Trophoblast cell (in vitro differentiated cells and primary cell): ENCODE results near the gene CRISPLD2.

ENCODE experiments used
- DNase-seq, 2 donors: peaks; one replicate each; pipeline ENCODE4 v3.0.0-alpha.2; 2016
- H2AFZ ChIP-seq: 2 replicates; pipeline ENCODE4 v1.6.1; 2013; ENCODE audit warnings: low read length, moderate library complexity, mild to moderate bottlenecking; ENCODE audit not compliant: insufficient read depth, poor library complexity
- H2AK5ac ChIP-seq: 2 replicates; pipeline ENCODE4 v1.6.1; 2013; ENCODE audit warnings: mild to moderate bottlenecking, low read length
- H2BK120ac ChIP-seq: 2 replicates; pipeline ENCODE4 v1.6.1; 2013; ENCODE audit warnings: low read length, mild to moderate bottlenecking, moderate library complexity; ENCODE audit not compliant: insufficient read depth, poor library complexity
- H2BK12ac ChIP-seq: 2 replicates; pipeline ENCODE4 v1.6.1; 2013; ENCODE audit warnings: mild to moderate bottlenecking, low read length, moderate library complexity
- H2BK5ac ChIP-seq: 2 replicates; pipeline ENCODE4 v1.6.1; 2013; ENCODE audit warnings: low read length, low read depth, moderate library complexity, mild to moderate bottlenecking; ENCODE audit not compliant: poor library complexity
- H3K14ac ChIP-seq: 2 replicates; pipeline ENCODE4 v1.6.1; 2013; ENCODE audit warnings: mild to moderate bottlenecking, low read length
- H3K18ac ChIP-seq: 2 replicates; pipeline ENCODE4 v1.6.1; 2013; ENCODE audit warnings: mild to moderate bottlenecking, low read length
- H3K23ac ChIP-seq: 2 replicates; pipeline ENCODE4 v1.6.1; 2013; ENCODE audit warnings: low read length
- H3K27ac ChIP-seq: 2 replicates; pipeline ENCODE4 v1.5.1; 2013; ENCODE audit warnings: low read depth, mild to moderate bottlenecking, inconsistent platforms, low read length, moderate library complexity
- H3K27me3 ChIP-seq: 2 replicates; pipeline ENCODE4 v1.6.1; 2013; ENCODE audit warnings: inconsistent platforms, mild to moderate bottlenecking, low read length, moderate library complexity; ENCODE audit not compliant: insufficient read depth
- H3K36me3 ChIP-seq, 2 experiments: 1 replicate in 1 of 2; 2 replicates in 1 of 2; pipeline ENCODE4 v1.6.1; 2013; ENCODE audit warnings: low read length in 2 of 2, mild to moderate bottlenecking in 2 of 2, moderate library complexity in 1 of 2; ENCODE audit not compliant: insufficient read depth in 2 of 2, control insufficient read depth in 1 of 2
- H3K4ac ChIP-seq: 2 replicates; pipeline ENCODE4 v1.6.1; 2013; ENCODE audit warnings: low read depth, mild to moderate bottlenecking, low read length, moderate library complexity
- H3K4me1 ChIP-seq, 2 experiments: 1 replicate in 1 of 2; 2 replicates in 1 of 2; pipeline ENCODE4 v1.6.1; 2013; ENCODE audit warnings: low read length in 2 of 2, mild to moderate bottlenecking in 2 of 2, moderate library complexity in 1 of 2; ENCODE audit not compliant: insufficient read depth in 2 of 2, control insufficient read depth in 1 of 2
- H3K4me2 ChIP-seq: 2 replicates; pipeline ENCODE4 v1.6.1; 2013; ENCODE audit warnings: inconsistent platforms, mild to moderate bottlenecking, low read length, moderate library complexity
- H3K4me3 ChIP-seq: 2 replicates; pipeline ENCODE4 v1.5.1; 2013; ENCODE audit warnings: mild to moderate bottlenecking, low read depth, low read length, inconsistent platforms
- H3K79me1 ChIP-seq: one replicate; pipeline ENCODE4 v1.6.1; 2013; ENCODE audit warnings: low read length
- H3K79me2 ChIP-seq: 2 replicates; pipeline ENCODE4 v1.6.1; 2013; ENCODE audit warnings: low read length, mild to moderate bottlenecking; ENCODE audit not compliant: control insufficient read depth, insufficient read depth, poor library complexity
- H3K9ac ChIP-seq: 2 replicates; pipeline ENCODE4 v1.6.1; 2013; ENCODE audit warnings: mild to moderate bottlenecking, low read length
- H3K9me3 ChIP-seq: 2 replicates; pipeline ENCODE4 v1.6.1; 2013; ENCODE audit warnings: low read depth, mild to moderate bottlenecking, control low read depth, inconsistent platforms, low read length; ENCODE audit not compliant: insufficient read depth
- H4K12ac ChIP-seq: 2 replicates; pipeline ENCODE4 v1.6.1; 2013; ENCODE audit warnings: low read depth, mild to moderate bottlenecking, low read length, moderate library complexity
- H4K8ac ChIP-seq: 2 replicates; pipeline ENCODE4 v1.6.1; 2013; ENCODE audit warnings: low read depth, mild to moderate bottlenecking, low read length, moderate library complexity
- H4K91ac ChIP-seq: one replicate; pipeline ENCODE4 v1.6.1; 2013; ENCODE audit warnings: low read depth, mild to moderate bottlenecking, low read length, moderate library complexity
- WGBS: extraction: QIAGEN DNeasy Blood & Tissue Kit; methylation state at CpG from one replicate; pipeline ENCODE4 v1.1.7; 2013; ENCODE audit warnings: missing lambda C conversion rate; ENCODE audit not compliant: insufficient read length, insufficient coverage; ENCODE audit errors: extremely low coverage; 5-methylcytosine and 5-hydroxymethylcytosine counted together

The CRISPLD2 gene

DNA sequence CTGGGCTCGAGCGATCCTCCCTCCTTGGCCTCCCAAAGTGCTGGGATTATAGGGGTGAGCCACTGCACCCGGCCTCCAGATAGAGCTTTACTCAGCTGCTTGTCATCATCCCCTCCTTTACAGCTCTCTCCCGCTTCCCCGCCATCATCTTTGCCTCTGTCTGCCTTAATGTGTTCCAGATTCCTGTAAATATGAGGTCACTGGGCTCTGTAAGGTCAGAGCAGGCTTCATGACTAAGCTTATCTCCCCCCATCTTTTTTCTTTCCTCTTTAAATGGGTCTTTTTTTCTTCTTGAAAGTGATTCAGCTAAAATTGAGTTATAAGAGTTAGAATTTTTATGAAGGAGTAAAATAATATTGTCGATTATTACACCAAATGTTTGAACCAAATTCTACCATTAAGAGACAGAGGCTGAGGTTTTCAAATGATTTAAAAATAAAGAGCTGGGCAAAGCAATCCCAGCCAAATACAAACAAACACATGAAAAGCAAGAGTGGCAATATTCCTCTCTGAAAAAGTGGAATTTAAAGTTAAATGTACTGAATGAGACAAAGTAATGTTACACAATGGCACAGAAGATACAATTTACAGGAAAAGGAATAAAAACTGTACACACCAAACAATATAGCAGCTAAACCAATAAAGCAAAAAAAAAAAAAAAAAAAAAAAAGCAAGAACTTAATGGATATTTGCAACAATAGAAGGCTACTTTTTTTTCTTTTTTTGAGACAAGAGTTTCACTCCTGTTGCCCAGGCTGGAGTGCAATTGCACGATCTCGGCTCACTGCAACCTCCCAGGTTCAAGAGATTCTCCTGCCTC, 62.1 kb downstream of the CRISPLD2 start:
- Histone ChIP-seq H3K14ac (no peak overlapping the region), H3K4me3 (no peak overlapping the region)

DNA sequence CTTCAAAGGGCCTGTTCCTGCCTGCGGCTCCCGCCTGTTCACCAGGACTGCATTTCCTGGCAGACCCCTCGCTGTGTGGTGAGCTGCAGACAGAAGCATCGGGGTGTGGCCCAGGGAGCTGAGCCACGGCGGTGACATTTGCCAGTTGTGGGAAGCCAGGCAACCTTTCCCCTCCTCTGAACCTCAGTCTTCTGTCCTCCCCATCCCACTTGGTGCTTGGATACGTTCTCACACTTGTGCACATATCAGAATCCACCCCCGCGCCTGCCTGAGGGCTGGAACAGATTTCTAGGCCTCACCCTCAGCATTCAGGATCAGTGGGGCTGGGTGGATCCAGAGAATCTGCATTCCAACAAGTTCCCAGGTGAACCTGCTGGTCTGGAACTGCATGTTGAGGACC, 63.5 kb downstream of the CRISPLD2 start:
- Histone ChIP-seq H4K12ac (no peak overlapping the region), H3K4ac (no peak overlapping the region), H3K27ac (peak overlapping the region; percentile 70), H3K9ac (no peak overlapping the region), H3K9me3 (no peaks in the 10 kb centered on the region), H2AFZ (no peak overlapping the region), H3K4me2 (no peak overlapping the region), H3K36me3 (peaks cover 50% of the 10 kb centered on the region in 2 experiments), H2BK12ac (peak overlapping the region; percentile 26), H2BK5ac (no peak overlapping the region), H4K91ac (no peak overlapping the region), H3K4me3 (no peak overlapping the region), H3K23ac (no peak overlapping the region), H3K79me1 (peaks cover 13% of the 10 kb centered on the region), H3K14ac (no peak overlapping the region), H3K79me2 (peaks cover 2% of the 10 kb centered on the region), H3K27me3 (no peaks in the 10 kb centered on the region), H3K4me1 (peaks cover 23 to 35% of the 10 kb centered on the region in 2 experiments), H4K8ac (no peak overlapping the region), H2BK120ac (no peak overlapping the region), H3K18ac (no peak overlapping the region), H2AK5ac (no peak overlapping the region)
- WGBS: no CpG with 5 or more reads among the region's 9 CpGs
- DNase-seq: peak; percentile 94 to 96

More for the DNA sequence above, 62.1 kb downstream of the CRISPLD2 start:
- H3K23ac ChIP-seq: no peak overlapping the region
- H2AK5ac ChIP-seq: no peak overlapping the region
- H3K27me3 ChIP-seq: no peaks in the 10 kb centered on the region
- no peak overlapping the region for H2BK12ac ChIP-seq
- peak; percentile 54 to 61 for DNase-seq
- peaks cover 23 to 36% of the 10 kb centered on the region in 2 experiments for H3K4me1 ChIP-seq
- H3K79me1 ChIP-seq: peaks cover 14% of the 10 kb centered on the region
- H4K12ac ChIP-seq: no peak overlapping the region
- no peak overlapping the region for H4K8ac ChIP-seq
- no peak overlapping the region for H3K4me2 ChIP-seq
- no peak overlapping the region for H3K4ac ChIP-seq
- H3K27ac ChIP-seq: peak overlapping the region; percentile 69
- H3K36me3 ChIP-seq: peaks cover 47 to 49% of the 10 kb centered on the region in 2 experiments
- no peak overlapping the region for H3K18ac ChIP-seq
- H3K9ac ChIP-seq: no peak overlapping the region
- no CpG with 5 or more reads among the region's 8 CpGs for WGBS
- no peak overlapping the region for H2AFZ ChIP-seq
- peaks cover 2% of the 10 kb centered on the region for H3K79me2 ChIP-seq
- no peak overlapping the region for H2BK120ac ChIP-seq
- peak overlapping the region; percentile 70 for H4K91ac ChIP-seq
- peaks cover 1% of the 10 kb centered on the region for H3K9me3 ChIP-seq
- peak overlapping the region; percentile 84 for H2BK5ac ChIP-seq

DNA sequence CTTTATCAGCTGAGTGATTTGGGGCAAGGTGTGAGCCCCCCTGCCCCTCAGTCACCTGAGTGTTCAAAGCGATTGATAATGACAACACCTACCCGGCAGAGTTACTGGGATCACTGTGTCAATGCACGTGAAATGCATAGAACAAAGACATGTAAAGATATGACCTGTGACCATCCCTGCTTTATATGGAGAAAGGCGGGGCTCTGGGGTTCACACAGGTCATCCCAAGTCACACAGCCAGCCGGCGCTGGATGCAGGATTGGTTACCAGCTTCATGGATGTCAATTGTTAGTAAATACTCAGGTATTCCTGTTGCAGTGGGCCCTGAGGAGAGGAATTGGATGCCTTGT, 64.4 kb downstream of the CRISPLD2 start:
- no CpG with 5 or more reads among the region's 6 CpGs for WGBS
- no peak overlapping the region for H3K18ac ChIP-seq
- H3K9ac ChIP-seq: no peak overlapping the region
- H2AFZ ChIP-seq: no peak overlapping the region
- H3K79me2 ChIP-seq: peaks cover 2% of the 10 kb centered on the region
- no peak overlapping the region for H2BK5ac ChIP-seq
- H3K4me2 ChIP-seq: no peak overlapping the region
- no peak overlapping the region for H2AK5ac ChIP-seq
- no peaks in the 10 kb centered on the region for H3K9me3 ChIP-seq
- peak overlapping the region; percentile 34 for H2BK12ac ChIP-seq
- H3K79me1 ChIP-seq: peaks cover 9% of the 10 kb centered on the region
- peaks cover 51 to 53% of the 10 kb centered on the region in 2 experiments for H3K36me3 ChIP-seq
- H3K27ac ChIP-seq: no peak overlapping the region
- H3K14ac ChIP-seq: no peak overlapping the region
- peaks cover 23 to 30% of the 10 kb centered on the region in 2 experiments for H3K4me1 ChIP-seq
- no peak overlapping the region for H3K4ac ChIP-seq
- no peak overlapping the region for H4K12ac ChIP-seq
- H3K4me3 ChIP-seq: no peak overlapping the region
- no peak for DNase-seq
- peak overlapping the region; percentile 58 for H4K91ac ChIP-seq
- no peaks in the 10 kb centered on the region for H3K27me3 ChIP-seq
- H2BK120ac ChIP-seq: no peak overlapping the region
- no peak overlapping the region for H4K8ac ChIP-seq
- no peak overlapping the region for H3K23ac ChIP-seq

DNA sequence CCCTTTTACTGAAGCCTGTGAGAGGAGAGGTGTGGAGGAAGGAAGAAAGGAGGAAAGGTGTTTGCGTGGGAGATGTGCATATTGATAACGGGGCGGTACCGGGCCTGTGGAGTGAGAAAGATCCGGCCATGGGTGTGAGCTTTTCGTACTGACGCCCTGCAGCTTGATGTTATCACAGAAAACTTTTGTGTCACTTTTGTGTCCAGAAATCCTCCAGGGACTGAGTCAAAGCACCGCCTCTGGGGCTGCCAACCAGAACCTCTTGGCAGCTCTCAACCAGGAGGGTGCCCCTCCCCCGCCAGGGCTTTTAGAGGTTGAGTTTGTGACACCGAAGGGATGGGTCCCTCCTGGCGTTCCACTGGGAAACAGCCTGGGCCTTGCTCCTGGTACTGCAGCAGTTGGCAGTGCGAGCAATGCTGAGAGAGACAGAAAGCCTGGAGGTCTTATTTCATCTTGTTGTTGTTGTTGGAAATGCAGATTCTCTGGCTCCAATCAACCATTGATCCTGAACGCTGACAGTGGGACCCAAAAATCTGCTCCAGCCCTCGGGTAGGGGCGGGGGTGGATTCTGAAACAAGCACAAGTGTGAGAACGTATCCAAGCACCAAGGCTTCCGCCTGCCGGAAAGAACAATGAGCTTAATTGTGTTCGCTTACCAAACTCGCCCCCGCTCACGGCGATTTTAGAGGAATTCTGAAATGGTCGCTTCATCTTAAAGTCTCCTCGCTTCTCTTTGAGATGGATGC, 65.0 kb downstream of the CRISPLD2 start:
- no peak overlapping the region for H2BK120ac ChIP-seq
- no peak overlapping the region for H2BK5ac ChIP-seq
- no peak overlapping the region for H4K8ac ChIP-seq
- no CpG with 5 or more reads among the region's 25 CpGs for WGBS
- no peak overlapping the region for H3K14ac ChIP-seq
- H3K79me1 ChIP-seq: peaks cover 9% of the 10 kb centered on the region
- no peak overlapping the region for H3K23ac ChIP-seq
- H3K4ac ChIP-seq: no peak overlapping the region
- peak overlapping the region; percentile 11 for H4K91ac ChIP-seq
- H3K4me2 ChIP-seq: peak overlapping the region; percentile 16
- H3K36me3 ChIP-seq: peaks cover 52 to 54% of the 10 kb centered on the region in 2 experiments
- DNase-seq: peak; percentile 69 to 72
- no peak overlapping the region for H2BK12ac ChIP-seq
- H3K4me1 ChIP-seq: peaks cover 23 to 25% of the 10 kb centered on the region in 2 experiments
- no peak overlapping the region for H2AFZ ChIP-seq
- no peak overlapping the region for H3K9ac ChIP-seq
- H3K18ac ChIP-seq: no peak overlapping the region
- no peaks in the 10 kb centered on the region for H3K27me3 ChIP-seq
- peak overlapping the region; percentile 3 for H3K27ac ChIP-seq
- H2AK5ac ChIP-seq: no peak overlapping the region
- no peak overlapping the region for H3K4me3 ChIP-seq
- peaks cover 2% of the 10 kb centered on the region for H3K79me2 ChIP-seq
- no peaks in the 10 kb centered on the region for H3K9me3 ChIP-seq
- H4K12ac ChIP-seq: no peak overlapping the region
